Astrocyte (in vitro differentiated cells and primary cell): ENCODE data around the gene TRAF1.

Experiments used
- CTCF ChIP-seq: IDR thresholded peaks from 2 replicates; pipeline ENCODE4 v1.5.1; 2011; ENCODE audit warnings: low read depth, mild to moderate bottlenecking, inconsistent platforms, low read length, moderate library complexity; ENCODE audit not compliant: insufficient read depth
- EZH2 ChIP-seq: IDR thresholded peaks from 2 replicates; pipeline ENCODE4 v1.6.1; 2012; ENCODE audit warnings: mild to moderate bottlenecking, low read length, inconsistent platforms; ENCODE audit not compliant: insufficient read depth

GRCh38 chr9:120917929-120918762, 8.4 kb downstream of the TRAF1 start:
- TF ChIP-seq CTCF (no peak), EZH2 (no peak)
